OCI-LY1 (cell line): ENCODE data around the gene ELOA2.

Experiments
- EZH2 ChIP-seq: fragments of 200-600 bp; sonication (generic), shearing (Covaris generic); IDR thresholded peaks from 2 replicates; pipeline ENCODE4 v1.8.0; 2017; ENCODE audit warnings: borderline replicate concordance, mixed run types, mild to moderate bottlenecking, antibody characterized with exemption, low read length, moderate library complexity, mixed read lengths
- TF ChIP-seq, protein P1 (sequence below): fragments of 200-600 bp; sonication (generic), shearing (Covaris generic); IDR thresholded peaks from 2 replicates; pipeline ENCODE4 v1.5.1; 2017; ENCODE audit warnings: mild to moderate bottlenecking, antibody characterized with exemption, low read length, moderate library complexity, mixed read lengths

GRCh38 chr18:47075098-47075883 is 39.9 kb upstream of the ELOA2 start:
- TF ChIP-seq, protein P1, sequence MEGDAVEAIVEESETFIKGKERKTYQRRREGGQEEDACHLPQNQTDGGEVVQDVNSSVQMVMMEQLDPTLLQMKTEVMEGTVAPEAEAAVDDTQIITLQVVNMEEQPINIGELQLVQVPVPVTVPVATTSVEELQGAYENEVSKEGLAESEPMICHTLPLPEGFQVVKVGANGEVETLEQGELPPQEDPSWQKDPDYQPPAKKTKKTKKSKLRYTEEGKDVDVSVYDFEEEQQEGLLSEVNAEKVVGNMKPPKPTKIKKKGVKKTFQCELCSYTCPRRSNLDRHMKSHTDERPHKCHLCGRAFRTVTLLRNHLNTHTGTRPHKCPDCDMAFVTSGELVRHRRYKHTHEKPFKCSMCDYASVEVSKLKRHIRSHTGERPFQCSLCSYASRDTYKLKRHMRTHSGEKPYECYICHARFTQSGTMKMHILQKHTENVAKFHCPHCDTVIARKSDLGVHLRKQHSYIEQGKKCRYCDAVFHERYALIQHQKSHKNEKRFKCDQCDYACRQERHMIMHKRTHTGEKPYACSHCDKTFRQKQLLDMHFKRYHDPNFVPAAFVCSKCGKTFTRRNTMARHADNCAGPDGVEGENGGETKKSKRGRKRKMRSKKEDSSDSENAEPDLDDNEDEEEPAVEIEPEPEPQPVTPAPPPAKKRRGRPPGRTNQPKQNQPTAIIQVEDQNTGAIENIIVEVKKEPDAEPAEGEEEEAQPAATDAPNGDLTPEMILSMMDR, result no peak
- TF ChIP-seq EZH2, result no peak
